Left lung (tissue), 10 donors: ENCODE data around the gene ECSIT. TPM values are rescaled to one million over a fixed set of nuclear protein-coding genes. Genes with fewer than 3 reads are reported as not detected.
A peak's percentile ranks its signal among the peaks of the same experiment; 100 is the strongest.

Experiments used
- ATAC-seq: fragments of 200-7000 bp; cut with Tn5 transposase; one replicate; pipeline ENCODE4 v1.9.1; 2020; ENCODE audit warnings: moderate library complexity
- DNase-seq, 4 donors: peaks; one replicate each; pipeline ENCODE4 v3.0.0-alpha.2; 2013 to 2020
- H3K27ac ChIP-seq, 2 donors: fragments of 200-600 bp; sonication (generic) in 1 of 2; one replicate each; pipeline versions ENCODE4 v1.5.0 to v1.8.0; 2020 to 2021
- H3K27me3 ChIP-seq, 2 donors: fragments of 200-600 bp; sonication (generic) in 1 of 2; one replicate each; pipeline versions ENCODE4 v1.5.0 to v1.8.0; 2020 to 2021
- H3K36me3 ChIP-seq, 2 donors: fragments of 200-600 bp; sonication (generic) in 1 of 2; one replicate each; pipeline versions ENCODE4 v1.5.0 to v1.8.0; 2020 to 2021
- H3K4me1 ChIP-seq, 2 donors: fragments of 200-600 bp; one replicate each; pipeline ENCODE4 v1.8.0; 2021
- H3K4me3 ChIP-seq, 2 donors: fragments of 200-600 bp; sonication (generic) in 1 of 2; one replicate each; pipeline versions ENCODE4 v1.5.0 to v1.8.0; 2020 to 2021; ENCODE audit warnings: mild to moderate bottlenecking in 1 of 2
- H3K9me3 ChIP-seq, 2 donors: fragments of 200-600 bp; sonication (generic) in 1 of 2; one replicate each; pipeline versions ENCODE4 v1.5.0 to v1.8.0; 2020 to 2021
- CTCF ChIP-seq, 2 donors: fragments of 200-600 bp; sonication (generic) in 1 of 2; IDR thresholded peaks; one replicate each; pipeline versions ENCODE4 v1.5.0 to v1.8.0; 2021; ENCODE audit warnings: antibody characterized with exemption in 2 of 2
- intact Hi-C, 2 donors: fragments of 100-400 bp; cut with DNase I; formaldehyde crosslinking; loops; one replicate each; pipeline versions ENCODE4 v1.11.2 to v1.14.2; 2022
- polyA plus RNA-seq, 6 donors: library from polyadenylated mRNA; unstranded; fragments of 120-200 nt; gene quantifications; one replicate each; pipeline ENCODE4 v1.2.1, GENCODE V29; 2013; ENCODE audit not compliant: insufficient read length in 6 of 6
- total RNA-seq, 2 donors: library from RNA; stranded (reverse); fragmentation: NEBNext Ultra II Directional; extraction: Animal tissue kit (Norgen Biotek cat#: 25700); gene quantifications; one replicate each; pipeline ENCODE4 v1.2.1, GENCODE V29; 2021
- donor health status: DM: no; HTN: yes; CAD: no.
- donor health status: DM: no; HTN: no; CAD: no.

ECSIT gene
- total and polyA plus RNA-seq, 8 donors: 32.6 to 44.6 (median 36.6) TPM

DNA sequence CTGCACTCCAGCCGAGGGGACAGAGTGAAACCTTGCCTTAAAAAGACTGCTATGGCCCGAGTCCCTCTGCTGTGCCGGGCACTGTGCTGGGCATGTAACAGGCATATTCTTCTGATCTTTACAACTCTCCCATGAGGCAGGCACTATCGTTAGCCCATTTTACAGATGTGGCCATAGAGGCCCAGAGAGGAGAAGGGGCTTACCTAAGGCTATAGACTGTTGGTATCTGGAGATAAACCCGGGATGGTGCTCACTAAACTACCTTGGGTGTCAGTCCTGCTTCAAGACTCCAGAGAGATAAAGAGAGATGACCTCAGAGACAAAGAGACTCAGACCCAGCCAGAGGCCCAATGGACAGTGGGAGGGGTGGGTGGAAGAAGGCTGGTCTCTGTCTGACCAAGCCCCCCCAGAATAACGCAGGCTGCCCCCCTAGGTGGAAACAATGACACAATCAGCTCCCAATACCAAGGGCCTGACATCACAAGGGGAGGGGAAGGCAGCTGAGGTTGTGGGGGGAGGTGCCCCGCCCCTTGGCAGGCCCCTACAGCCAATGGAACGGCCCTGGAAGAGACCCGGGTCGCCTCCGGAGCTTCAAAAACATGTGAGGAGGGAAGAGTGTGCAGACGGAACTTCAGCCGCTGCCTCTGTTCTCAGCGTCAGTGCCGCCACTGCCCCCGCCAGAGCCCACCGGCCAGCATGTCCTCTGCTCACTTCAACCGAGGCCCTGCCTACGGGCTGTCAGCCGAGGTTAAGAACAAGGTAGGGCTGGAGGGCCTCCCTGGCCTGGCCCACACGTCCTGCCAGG is 9.5 kb upstream of the ECSIT start, which contains the start of gene CNN1:
TSS of gene CNN1 (plus strand) at position 620 of the 805 bp plus-strand sequence. CDS start at position 697, 77 bp downstream.
- peak in 2 of 4 donors; percentile 43 to 68 for DNase-seq
- H3K36me3 ChIP-seq: no peaks in the 10 kb centered on the region
- intact Hi-C loops: no loop called here

DNA sequence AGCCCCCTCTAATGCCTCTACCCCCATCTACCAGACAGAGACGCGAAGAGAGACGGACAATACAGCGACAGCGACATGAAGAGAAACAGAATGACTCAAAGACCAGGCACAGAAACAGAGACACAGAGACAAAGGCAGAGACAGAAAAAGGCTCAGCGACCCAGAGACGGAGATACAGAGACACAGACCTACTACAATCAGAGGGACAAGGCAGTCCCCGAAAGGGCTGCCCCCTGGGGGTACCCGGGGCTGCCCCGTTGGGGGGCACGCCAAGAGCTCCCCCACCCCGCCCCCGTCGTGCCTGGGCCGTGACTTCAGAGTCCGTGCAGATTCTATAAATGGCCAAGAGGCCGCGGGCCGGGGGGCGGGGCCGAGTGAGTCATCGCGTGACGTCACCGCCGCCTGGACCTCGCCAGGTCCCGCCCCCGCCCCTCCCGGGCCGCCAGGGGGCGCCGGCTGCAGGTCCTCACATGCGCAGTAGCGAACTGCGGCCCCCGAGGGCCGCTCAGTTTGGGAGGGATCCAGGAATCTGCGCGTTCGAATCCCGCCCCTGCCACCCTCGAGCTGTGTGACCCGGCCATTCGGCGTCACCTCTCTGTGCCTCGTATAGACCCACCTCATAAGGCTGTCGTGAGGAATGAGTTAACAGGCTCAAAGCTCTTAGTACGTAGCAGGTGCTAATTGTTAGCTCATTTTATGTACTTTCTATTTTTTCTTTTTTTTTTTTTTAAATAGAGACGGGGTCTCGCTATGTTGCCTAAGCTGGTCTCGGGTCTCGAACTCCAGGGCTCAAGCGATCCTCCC is 7.1 kb upstream of the ECSIT start:
- ATAC-seq (peak; percentile 90), DNase-seq (peak; percentile 60 to 95 (median 88))
- H3K4me3 ChIP-seq: peak overlapping the region; percentile 19 to 27
- H3K27ac ChIP-seq: peak overlapping the region; percentile 62 to 72
- H3K36me3 ChIP-seq: no peaks in the 10 kb centered on the region
- peaks cover 0 to 14% of the 10 kb centered on the region in 2 donors for H3K4me1 ChIP-seq
- intact Hi-C loops: no loop called here
- no peaks in the 10 kb centered on the region for H3K9me3 ChIP-seq
- peak; percentile 88 to 94 for TF ChIP-seq CTCF (IDR thresholded peaks at IDR 0.05)
- peaks cover 8 to 29% of the 10 kb centered on the region in 2 donors for H3K27me3 ChIP-seq

More for the DNA sequence above, 9.5 kb upstream of the ECSIT start, which contains the start of gene CNN1:
- Histone ChIP-seq H3K4me3 (peak within 1 kb of the TSS; percentile 9 to 11), H3K27ac (peak within 1 kb of the TSS in 1 of 2 donors; percentile 77), H3K27me3 (peaks cover 8 to 33% of the 10 kb centered on the region in 2 donors), H3K4me1 (peaks cover 0 to 14% of the 10 kb centered on the region in 2 donors), H3K9me3 (no peaks in the 10 kb centered on the region)
- peak; percentile 18 for ATAC-seq
- TF ChIP-seq CTCF (IDR thresholded peaks at IDR 0.05): no peak

- peak overlapping the region in 1 of 2 donors; percentile 62 for H3K27ac ChIP-seq
- H3K4me3 ChIP-seq: no peak overlapping the region
- ATAC-seq (no peak), DNase-seq (no peak)
- H3K27me3 ChIP-seq: peaks cover 8 to 18% of the 10 kb centered on the region in 2 donors
- no peak for TF ChIP-seq CTCF (IDR thresholded peaks at IDR 0.05)
- no peaks in the 10 kb centered on the region for H3K36me3 ChIP-seq
- intact Hi-C loops: no loop called here
- peaks cover 0 to 18% of the 10 kb centered on the region in 2 donors for H3K4me1 ChIP-seq
- no peaks in the 10 kb centered on the region for H3K9me3 ChIP-seq
Measured at GRCh38 chr19:11534948-11535347, 6.0 kb upstream of the ECSIT start.

- Histone ChIP-seq H3K27me3 (peaks cover 4 to 14% of the 10 kb centered on the region in 2 donors), H3K4me1 (peaks cover 0 to 22% of the 10 kb centered on the region in 2 donors), H3K36me3 (no peaks in the 10 kb centered on the region), H3K27ac (peak overlapping the region in 1 of 2 donors; percentile 62), H3K4me3 (no peak overlapping the region), H3K9me3 (no peaks in the 10 kb centered on the region)
- no peak for DNase-seq
- no peak for TF ChIP-seq CTCF (IDR thresholded peaks at IDR 0.05)
- ATAC-seq: no peak
- intact Hi-C loops: no loop called here
Measured at GRCh38 chr19:11534538-11534937, 5.6 kb upstream of the ECSIT start.
